Astrocyte (in vitro differentiated cells and primary cell): Measurements from ENCODE around the gene C20orf96. TPM values are rescaled to one million over a fixed set of nuclear protein-coding genes. Genes with fewer than 3 reads are reported as not detected.

Experiments used
- DNase-seq: peaks from one replicate; pipeline ENCODE4 v3.0.0-alpha.2; 2010; ENCODE audit warnings: low read depth
- FAIRE-seq: peaks from 2 replicates; lab custom pipeline; 2011; peaks lifted over from hg19 to GRCh38; lab: Jason Lieb, UNC
- H2AFZ ChIP-seq: 2 replicates; pipeline ENCODE4 v1.6.0; 2012; ENCODE audit warnings: low read depth, low read length, inconsistent platforms
- H3K27ac ChIP-seq: 2 replicates; pipeline ENCODE4 v1.5.1; 2011; ENCODE audit warnings: low read depth, low read length, inconsistent platforms
- H3K27me3 ChIP-seq: 2 replicates; pipeline ENCODE4 v1.6.0; 2011; ENCODE audit warnings: low read length, inconsistent platforms; ENCODE audit not compliant: insufficient read depth
- H3K36me3 ChIP-seq: 2 replicates; pipeline ENCODE4 v1.5.1; 2011; ENCODE audit warnings: low read length, inconsistent platforms; ENCODE audit not compliant: insufficient read depth
- H3K4me1 ChIP-seq: 2 replicates; pipeline ENCODE4 v1.5.1; 2011; ENCODE audit warnings: low read length, inconsistent platforms; ENCODE audit not compliant: insufficient read depth
- H3K4me2 ChIP-seq: 2 replicates; pipeline ENCODE4 v1.6.0; 2012; ENCODE audit warnings: low read length, inconsistent platforms
- H3K4me3 ChIP-seq: 2 replicates; pipeline ENCODE4 v1.5.1; 2011; ENCODE audit warnings: low read depth, mild to moderate bottlenecking, low read length, inconsistent platforms; ENCODE audit not compliant: insufficient read depth
- H3K79me2 ChIP-seq: 2 replicates; pipeline ENCODE4 v1.6.0; 2012; ENCODE audit warnings: mild to moderate bottlenecking, low read length, inconsistent platforms; ENCODE audit not compliant: insufficient read depth
- H3K9ac ChIP-seq: 2 replicates; pipeline ENCODE4 v1.6.0; 2012; ENCODE audit warnings: mild to moderate bottlenecking, low read length, inconsistent platforms
- H3K9me3 ChIP-seq: 2 replicates; pipeline ENCODE4 v1.5.1; 2012; ENCODE audit warnings: low read depth, mild to moderate bottlenecking, low read length, inconsistent platforms; ENCODE audit not compliant: insufficient read depth
- H4K20me1 ChIP-seq: 2 replicates; pipeline ENCODE4 v1.6.0; 2012; ENCODE audit warnings: low read length, inconsistent platforms; ENCODE audit not compliant: insufficient read depth
- H3K27ac Mint-ChIP-seq: one replicate; pipeline ENCODE4 v1.8.0; 2021; ENCODE audit warnings: mild to moderate bottlenecking, mixed read lengths; ENCODE audit not compliant: unreplicated experiment
- H3K27me3 Mint-ChIP-seq: one replicate; pipeline ENCODE4 v1.8.0; 2021; ENCODE audit warnings: low read depth, mixed read lengths; ENCODE audit not compliant: unreplicated experiment
- H3K36me3 Mint-ChIP-seq: one replicate; pipeline ENCODE4 v1.8.0; 2021; ENCODE audit warnings: low read depth, mixed read lengths; ENCODE audit not compliant: unreplicated experiment
- H3K4me1 Mint-ChIP-seq: one replicate; pipeline ENCODE4 v1.8.0; 2021; ENCODE audit warnings: low read depth, mixed read lengths; ENCODE audit not compliant: unreplicated experiment
- H3K4me3 Mint-ChIP-seq: one replicate; pipeline ENCODE4 v1.8.0; 2021; ENCODE audit warnings: mild to moderate bottlenecking, moderate library complexity, mixed read lengths; ENCODE audit not compliant: unreplicated experiment
- H3K9me3 Mint-ChIP-seq: one replicate; pipeline ENCODE4 v1.8.0; 2021; ENCODE audit warnings: mild to moderate bottlenecking, mixed read lengths; ENCODE audit not compliant: unreplicated experiment
- CTCF ChIP-seq: IDR thresholded peaks from 2 replicates; pipeline ENCODE4 v1.5.1; 2011; ENCODE audit warnings: low read depth, mild to moderate bottlenecking, inconsistent platforms, low read length, moderate library complexity; ENCODE audit not compliant: insufficient read depth
- EZH2 ChIP-seq: IDR thresholded peaks from 2 replicates; pipeline ENCODE4 v1.6.1; 2012; ENCODE audit warnings: mild to moderate bottlenecking, low read length, inconsistent platforms; ENCODE audit not compliant: insufficient read depth
- total RNA-seq: library from RNA; stranded (reverse); gene quantifications from 2 replicates; pipeline ENCODE4 v1.2.1, GENCODE V29; 2021

The C20orf96 gene
- total RNA-seq, 1 donor from 2014 or later: 10.7 TPM

- Histone ChIP-seq H3K27ac (no peak overlapping the region), H2AFZ (peak overlapping the region; percentile 97), H3K4me3 (peak overlapping the region; percentile 70), H3K4me2 (peak overlapping the region; percentile 96), H3K9me3 (no peaks in the 10 kb centered on the region), H3K4me1 (peaks cover 3% of the 10 kb centered on the region), H3K27me3 (no peaks in the 10 kb centered on the region), H3K36me3 (no peaks in the 10 kb centered on the region), H3K79me2 (no peaks in the 10 kb centered on the region), H3K9ac (peak overlapping the region; percentile 63), H4K20me1 (no peaks in the 10 kb centered on the region)
- Mint-ChIP-seq H3K36me3 (peaks cover 3% of the 10 kb centered on the region), H3K4me3 (peak overlapping the region; percentile 78), H3K27ac (no peak overlapping the region), H3K9me3 (no peaks in the 10 kb centered on the region), H3K27me3 (peaks cover 28% of the 10 kb centered on the region), H3K4me1 (no peaks in the 10 kb centered on the region)
- FAIRE-seq (no peak), DNase-seq (peak; percentile 38)
- TF ChIP-seq EZH2 (no peak), CTCF (peak; percentile 68)
Observed at GRCh38 chr20:266596-267562, 23.7 kb downstream of the C20orf96 start.

GRCh38 chr20:263701-264100, 26.8 kb downstream of the C20orf96 start:
- Histone ChIP-seq H3K4me3 (no peak overlapping the region), H4K20me1 (no peaks in the 10 kb centered on the region), H3K9ac (no peak overlapping the region), H3K4me1 (peaks cover 3% of the 10 kb centered on the region), H3K27me3 (no peaks in the 10 kb centered on the region), H3K79me2 (no peaks in the 10 kb centered on the region), H3K4me2 (no peak overlapping the region), H3K9me3 (no peaks in the 10 kb centered on the region), H3K36me3 (no peaks in the 10 kb centered on the region), H2AFZ (no peak overlapping the region), H3K27ac (no peak overlapping the region)
- Mint-ChIP-seq H3K27me3 (peaks cover 38% of the 10 kb centered on the region), H3K4me1 (no peaks in the 10 kb centered on the region), H3K9me3 (no peaks in the 10 kb centered on the region), H3K27ac (no peak overlapping the region), H3K4me3 (no peak overlapping the region), H3K36me3 (no peaks in the 10 kb centered on the region)
- FAIRE-seq: no peak
- no peak for TF ChIP-seq CTCF
- no peak for TF ChIP-seq EZH2
- DNase-seq: no peak

GRCh38 chr20:259981-260380, 30.6 kb downstream of the C20orf96 start:
- peaks cover 47% of the 10 kb centered on the region for H3K27me3 Mint-ChIP-seq
- no peaks in the 10 kb centered on the region for H3K4me1 Mint-ChIP-seq
- no peaks in the 10 kb centered on the region for H3K36me3 ChIP-seq
- H2AFZ ChIP-seq: no peak overlapping the region
- FAIRE-seq (no peak), DNase-seq (no peak)
- H3K4me2 ChIP-seq: no peak overlapping the region
- no peak overlapping the region for H3K27ac Mint-ChIP-seq
- no peaks in the 10 kb centered on the region for H3K9me3 ChIP-seq
- no peak overlapping the region for H3K4me3 ChIP-seq
- no peak overlapping the region for H3K27ac ChIP-seq
- no peaks in the 10 kb centered on the region for H4K20me1 ChIP-seq
- H3K9ac ChIP-seq: no peak overlapping the region
- no peaks in the 10 kb centered on the region for H3K36me3 Mint-ChIP-seq
- TF ChIP-seq EZH2 (no peak), CTCF (no peak)
- no peaks in the 10 kb centered on the region for H3K4me1 ChIP-seq
- H3K79me2 ChIP-seq: no peaks in the 10 kb centered on the region
- no peaks in the 10 kb centered on the region for H3K27me3 ChIP-seq
- no peak overlapping the region for H3K4me3 Mint-ChIP-seq
- H3K9me3 Mint-ChIP-seq: no peaks in the 10 kb centered on the region
